Measurements from ENCODE around the gene NOX3.

GRCh38 chr6:155424181-155424580, 31.5 kb downstream of the NOX3 start:
- TF ChIP-seq CTCF (IDR thresholded peaks at IDR 0.05), result no peak
- TF ChIP-seq POLR2A (IDR thresholded peaks at IDR 0.05), result no peak
- no peak for TF ChIP-seq POLR2AphosphoS5 (IDR thresholded peaks at IDR 0.05; ENCODE audit: insufficient read depth in 1 of 2, low read depth in 1 of 2)

Data from vagina (tissue), 2 donors.